Posterior vena cava (tissue), 2 donors: ENCODE results near the gene ZMIZ1. TPM values are rescaled to one million over a fixed set of nuclear protein-coding genes. Genes with fewer than 3 reads are reported as not detected.

Experiments used
- DNase-seq: peaks from one replicate; pipeline ENCODE4 v3.0.0-alpha.2; 2020; ENCODE audit warnings: low spot score
- intact Hi-C, 2 donors: fragments of 100-400 bp; cut with DNase I; formaldehyde crosslinking; loops; one replicate each; pipeline versions ENCODE4 v1.14.1 to v1.14.2; 2022 to 2023
- total RNA-seq, 2 donors: library from RNA; stranded (reverse); fragmentation: NEBNext Ultra II Directional; extraction: Animal tissue kit (Norgen Biotek cat#: 25700); gene quantifications; one replicate each; pipeline ENCODE4 v1.2.1, GENCODE V29; 2021
- donor health status: DM: yes; HTN: yes; CAD: no.
- donor health status: DM: yes; HTN: yes; CAD: no.

ZMIZ1 gene
- total RNA-seq, 2 donors from 2014 or later = 61.5 to 62.6 TPM

DNA sequence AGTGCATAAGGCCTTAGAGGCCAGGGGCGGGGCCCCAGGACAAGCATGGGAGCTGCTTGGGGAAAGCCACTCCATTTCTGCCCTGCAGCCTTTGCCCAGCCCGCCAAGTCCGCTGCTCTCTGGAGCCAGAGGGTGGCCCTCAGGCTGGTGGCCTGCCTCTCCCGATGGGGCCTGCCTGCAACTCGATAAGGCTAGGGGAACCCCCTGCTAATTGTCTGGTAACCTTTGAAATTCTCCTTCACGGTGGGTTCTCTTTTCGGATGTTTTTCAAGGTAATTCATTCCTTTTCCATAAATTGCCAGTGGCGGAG lies 94.9 kb downstream of the ZMIZ1 start:
- DNase-seq = no peak
- intact Hi-C loops = no loop called here

GRCh38 chr10:79164075-79164474 lies 95.3 kb downstream of the ZMIZ1 start:
- no peak for DNase-seq
- intact Hi-C loops = no loop called here

- intact Hi-C loops = no loop called here
- no peak for DNase-seq
These were observed 96.5 kb downstream of the ZMIZ1 start for GRCh38 chr10:79165070-79165778.

DNA sequence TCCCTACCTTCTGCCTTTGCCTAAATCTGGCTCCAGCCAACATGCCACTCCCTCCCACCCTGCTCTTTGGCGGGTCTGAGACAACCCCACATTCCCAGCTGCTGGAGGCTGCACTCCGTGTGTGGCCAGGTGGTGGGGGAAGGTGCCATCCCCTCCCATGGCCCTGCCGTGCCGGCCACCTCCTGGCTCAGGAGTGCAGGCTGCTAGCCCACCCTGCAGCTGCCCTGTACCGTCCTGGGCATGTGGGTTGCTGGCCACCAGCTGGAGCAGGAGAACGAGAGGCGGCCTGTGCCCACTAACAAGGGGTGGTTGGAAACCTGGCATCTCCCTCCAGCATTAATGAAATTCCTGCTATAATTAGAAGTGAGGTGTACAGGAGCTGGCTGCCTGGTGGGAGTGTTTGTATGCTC lies 97.6 kb downstream of the ZMIZ1 start:
- DNase-seq = no peak
- intact Hi-C loops = no loop called here

- DNase-seq = no peak
- intact Hi-C loops = no loop called here
These were observed 98.0 kb downstream of the ZMIZ1 start for GRCh38 chr10:79166741-79167140.

GRCh38 chr10:79167537-79167936 lies 98.8 kb downstream of the ZMIZ1 start:
- intact Hi-C loops = no loop called here
- DNase-seq = no peak

GRCh38 chr10:79168210-79168609 lies 99.4 kb downstream of the ZMIZ1 start:
- intact Hi-C loops = no loop called here
- no peak for DNase-seq

GRCh38 chr10:79170226-79170752 lies 101.5 kb downstream of the ZMIZ1 start:
- intact Hi-C loops = no loop called here
- DNase-seq = no peak

- no peak for DNase-seq
- intact Hi-C loops = no loop called here
These were observed 102.2 kb downstream of the ZMIZ1 start for GRCh38 chr10:79170993-79171392.

GRCh38 chr10:79171504-79171903 lies 102.7 kb downstream of the ZMIZ1 start:
- intact Hi-C loops = no loop called here
- no peak for DNase-seq

DNA sequence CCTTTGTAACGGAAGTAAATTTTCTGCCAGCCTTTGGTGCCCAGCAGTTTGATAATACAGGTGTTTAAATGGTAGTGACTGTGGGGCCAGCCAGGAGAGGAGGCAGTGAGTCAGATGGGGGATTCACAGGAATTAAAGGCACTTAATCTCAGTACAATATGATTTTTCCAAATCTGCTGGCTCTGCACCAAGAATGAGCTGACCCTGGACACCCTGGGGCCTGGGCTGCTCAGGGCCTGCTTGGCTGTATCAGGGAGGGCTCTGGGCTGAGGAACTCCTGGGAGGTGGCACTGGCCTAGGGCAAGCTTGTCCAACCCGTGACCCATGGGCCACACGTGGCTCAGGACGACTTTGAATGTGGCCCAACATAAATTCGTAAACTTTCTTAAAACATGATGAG lies 104.1 kb downstream of the ZMIZ1 start:
- intact Hi-C loops = no loop called here
- no peak for DNase-seq

- intact Hi-C loops = no loop called here
- DNase-seq = no peak
These were observed 105.0 kb downstream of the ZMIZ1 start for GRCh38 chr10:79173582-79174262.

DNA sequence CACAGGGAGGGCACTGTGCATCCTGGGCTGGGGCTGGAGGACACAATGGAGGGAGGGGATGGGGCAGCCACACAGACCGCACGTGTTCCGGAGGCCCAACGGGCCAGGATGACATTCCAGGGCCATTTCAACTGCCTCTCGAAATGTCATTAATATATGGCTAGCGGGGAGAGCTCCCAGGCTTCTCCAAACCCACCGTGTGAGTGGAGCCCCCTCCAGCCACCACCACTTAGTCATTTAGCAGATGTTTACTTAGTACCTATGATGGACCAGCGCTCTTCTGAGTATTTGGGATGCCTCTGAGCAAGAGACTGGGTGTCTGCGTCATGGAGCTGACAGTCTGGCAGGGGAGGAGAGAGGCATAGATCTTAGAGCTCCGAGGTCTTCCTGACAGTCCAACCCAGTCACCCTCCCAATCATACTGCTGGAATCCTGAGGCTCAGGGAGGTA lies 107.3 kb downstream of the ZMIZ1 start:
- no peak for DNase-seq
- intact Hi-C loops = no loop called here

GRCh38 chr10:79176949-79177602 lies 108.3 kb downstream of the ZMIZ1 start:
- intact Hi-C loops = no loop called here
- no peak for DNase-seq

DNA sequence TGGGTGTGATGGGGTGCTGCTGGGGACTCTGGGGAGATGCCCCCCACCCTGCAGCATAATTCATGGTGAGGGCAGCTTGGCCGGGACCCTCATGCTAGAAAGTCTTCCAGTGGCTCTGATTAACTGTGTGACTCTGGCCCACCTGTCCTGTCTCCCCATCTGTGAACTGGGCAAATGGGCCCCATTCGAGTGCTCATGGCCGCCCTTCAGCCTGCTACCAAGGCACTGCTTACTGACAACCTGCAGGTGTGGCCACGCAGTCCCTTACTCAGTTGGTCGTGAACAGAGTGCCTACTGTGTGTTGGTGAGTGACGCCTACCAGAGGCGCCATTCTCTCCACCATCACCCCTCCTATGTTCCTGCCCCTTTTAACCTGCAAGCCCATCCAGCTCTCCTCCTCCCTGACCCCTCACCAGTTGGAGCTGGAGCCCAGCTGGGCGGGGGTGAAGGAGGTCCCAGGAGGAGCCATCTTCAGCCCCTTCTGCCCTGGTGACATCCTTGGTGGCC lies 109.4 kb downstream of the ZMIZ1 start:
- intact Hi-C loops = no loop called here

DNA sequence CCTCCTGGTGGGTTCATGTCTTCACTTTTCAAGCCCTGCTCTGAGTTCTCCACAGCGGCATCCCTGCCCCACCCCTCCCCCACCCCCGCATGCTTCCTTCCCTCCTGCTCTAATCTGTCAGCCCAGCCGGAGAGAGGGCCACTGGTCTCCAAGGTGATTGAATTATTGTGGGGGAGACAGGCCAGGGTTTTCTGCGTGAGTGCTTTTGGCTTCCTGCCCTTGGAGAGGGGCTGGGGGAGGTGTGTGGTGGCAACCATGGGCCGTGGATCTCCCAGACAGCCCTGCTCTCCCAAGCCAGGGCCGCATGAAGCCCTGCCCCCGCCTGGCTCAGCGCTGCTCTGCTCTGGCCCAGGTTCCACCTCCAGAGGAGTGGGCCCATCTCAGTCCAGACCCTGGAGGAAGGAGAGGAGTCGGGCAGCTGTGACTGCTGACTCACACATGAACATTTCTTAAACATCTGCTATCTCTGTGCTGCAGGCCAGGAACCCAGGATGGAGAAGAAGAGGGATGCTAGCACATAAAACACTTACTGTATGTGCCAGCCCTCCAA lies 109.9 kb downstream of the ZMIZ1 start:
- DNase-seq = no peak
- intact Hi-C loops = no loop called here

More for the DNA sequence above, 109.4 kb downstream of the ZMIZ1 start:
- DNase-seq = no peak

DNA sequence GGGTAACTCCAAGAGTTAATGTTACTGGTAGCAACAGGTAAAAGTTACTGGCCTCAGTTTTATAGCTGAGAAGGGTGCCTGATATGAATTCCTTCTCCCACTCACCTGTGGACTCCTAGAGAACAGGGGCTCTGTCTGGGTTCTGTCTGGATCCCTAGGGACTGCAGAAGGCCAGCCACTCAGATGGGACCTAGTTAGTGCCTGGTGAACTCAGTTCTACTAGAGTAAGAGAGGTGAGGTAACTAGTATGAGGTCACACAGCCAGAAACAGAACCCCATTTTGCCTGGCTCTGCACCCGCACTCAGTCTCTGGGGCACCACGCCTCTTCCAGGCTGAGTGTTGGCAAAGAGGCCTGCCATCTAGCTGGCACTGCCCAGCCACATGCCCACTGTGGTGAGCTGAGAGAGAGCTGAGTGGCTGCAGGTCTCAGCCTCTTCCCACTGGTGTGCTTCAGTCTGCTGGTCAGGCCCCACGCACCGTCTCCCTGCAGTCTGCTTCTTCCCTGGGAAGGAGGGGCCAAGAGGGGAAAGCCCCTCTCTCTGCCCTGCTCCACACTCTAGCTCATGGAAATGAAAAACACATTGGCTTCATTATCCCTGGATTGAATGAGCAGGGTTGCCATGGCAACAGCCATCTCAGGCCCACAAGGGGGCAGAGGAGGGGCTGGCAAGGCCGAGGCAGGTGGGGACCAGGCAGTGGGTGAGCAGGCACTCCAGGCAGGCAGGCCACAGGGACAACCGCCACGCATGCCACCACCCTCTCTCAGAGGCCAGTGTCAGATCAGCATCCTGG lies 110.6 kb downstream of the ZMIZ1 start:
- intact Hi-C loops = no loop called here

DNA sequence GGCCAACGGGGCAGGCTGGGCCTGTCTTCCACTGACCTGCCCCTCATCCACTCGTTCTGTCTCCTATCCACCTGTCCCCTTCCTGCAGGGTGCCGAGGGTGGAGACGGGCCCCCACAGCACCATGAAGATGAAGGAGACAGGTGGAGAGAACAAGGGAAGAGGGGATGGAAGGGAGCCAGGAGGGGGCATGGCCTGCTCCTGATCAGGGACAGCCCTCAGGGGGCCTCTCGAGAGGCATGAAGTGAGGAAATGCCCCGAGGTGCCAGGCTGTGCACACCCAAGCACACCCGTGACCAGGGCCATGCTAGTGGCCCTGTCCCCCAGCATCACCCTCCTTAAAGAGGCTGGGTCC lies 111.2 kb downstream of the ZMIZ1 start:
- intact Hi-C loops = loop anchor here in 1 of 2 donors (10.0 kb wide), 1 partner anchor 875 kb away; no protein-coding TSS in a partner anchor
- no peak for DNase-seq

More for the DNA sequence above, 110.6 kb downstream of the ZMIZ1 start:
- no peak for DNase-seq
